A549 (cell line): ENCODE measurements around the gene C21orf58. TPM values are rescaled to one million over a fixed set of nuclear protein-coding genes. Genes with fewer than 3 reads are reported as not detected.

Experiments used
- ATAC-seq, 2 experiments: fragments of 200-7000 bp in 1 of 2; fragments of >200 bp in 1 of 2; cut with Nextera tagmentation in 1 of 2; cut with Tn5 transposase in 1 of 2; 3 replicates each; pipeline versions ENCODE4 v1.8.0 to v1.9.1; 2018 to 2020; ENCODE audit warnings: mild to moderate bottlenecking in 1 of 2, moderate library complexity in 1 of 2
- CTCF ChIA-PET: fragments of 300-600 bp; sonication (Branson Sonifier 250); formaldehyde crosslinking; extraction: SDS; loops from one replicate; lab custom pipeline; 2021; ENCODE audit warnings: antibody characterized with exemption, inconsistent platforms; lab: Yijun Ruan, JAX
- POLR2A ChIA-PET: fragments of 350-600 bp; formaldehyde crosslinking; extraction: SDS; loops from one replicate; lab custom pipeline; 2021; ENCODE audit warnings: antibody characterized with exemption, inconsistent platforms; lab: Yijun Ruan, JAX
- DNase-seq, 2 experiments: peaks; one replicate each; pipeline versions ENCODE4 v3.0.0 to v3.0.0-alpha.2; 2011 to 2016; ENCODE audit warnings: low read depth in 1 of 2, low spot score in 1 of 2
- FAIRE-seq: peaks from 2 replicates; lab custom pipeline; 2011; peaks lifted over from hg19 to GRCh38; lab: Jason Lieb, UNC
- H3K27ac ChIP-seq, 2 experiments: fragments of >200 bp; sonication (Bioruptor Twin); formaldehyde crosslinking; 3 replicates each; pipeline ENCODE4 v1.5.1; 2016 to 2017
- H3K4me1 ChIP-seq: fragments of >200 bp; sonication (Bioruptor Twin); formaldehyde crosslinking; 3 replicates; pipeline ENCODE4 v1.6.1; 2016
- H3K4me2 ChIP-seq: fragments of >200 bp; sonication (Bioruptor Twin); formaldehyde crosslinking; 3 replicates; pipeline ENCODE4 v1.6.1; 2016
- H3K4me3 ChIP-seq: fragments of >200 bp; sonication (Bioruptor Twin); formaldehyde crosslinking; 3 replicates; pipeline ENCODE4 v1.5.1; 2016
- H3K9me3 ChIP-seq: fragments of >200 bp; sonication (Bioruptor Twin); formaldehyde crosslinking; 3 replicates; pipeline ENCODE4 v1.6.1; 2016
- BCL3 ChIP-seq: fragments of >200 bp; sonication (Bioruptor Twin); formaldehyde crosslinking; IDR thresholded peaks from 3 replicates; pipeline ENCODE4 v1.6.1; 2016
- BHLHE40 ChIP-seq: IDR thresholded peaks from 2 replicates; pipeline ENCODE4 v1.6.1; 2012; ENCODE audit warnings: low read depth, low read length, inconsistent platforms
- CBX8 ChIP-seq: fragments of 200-600 bp; sonication (generic); IDR thresholded peaks from 2 replicates; pipeline ENCODE4 v1.6.1; 2016
- CEBPB ChIP-seq, 2 experiments: fragments of >200 bp in 1 of 2; sonication (Bioruptor Twin) in 1 of 2; formaldehyde crosslinking in 1 of 2; IDR thresholded peaks; 2 replicates each; pipeline ENCODE4 v1.6.1; 2012 to 2016
- CHD2 ChIP-seq: fragments of 150-350 bp; IDR thresholded peaks from 2 replicates; pipeline ENCODE4 v1.6.1; 2014; ENCODE audit warnings: low read length; ENCODE audit not compliant: partially characterized antibody
- EHF ChIP-seq: fragments of 250-450 bp; sonication (Bioruptor Pico); IDR thresholded peaks from 2 replicates; pipeline ENCODE4 v1.5.0; 2020; ENCODE audit warnings: mild to moderate bottlenecking
- EP300 ChIP-seq, 2 experiments: fragments of >200 bp; sonication (Bioruptor Twin); formaldehyde crosslinking; IDR thresholded peaks; 2 replicates in 1 of 2; 3 replicates in 1 of 2; pipeline ENCODE4 v1.6.1; 2016 to 2017
- ESRRA ChIP-seq: fragments of 150-350 bp; IDR thresholded peaks from 2 replicates; pipeline ENCODE4 v1.6.1; 2014; ENCODE audit warnings: mild to moderate bottlenecking, low read length, borderline replicate concordance
- FOSL2 ChIP-seq, 2 experiments: fragments of 450-650 bp in 1 of 2; fragments of >200 bp in 1 of 2; sonication (Bioruptor Twin) in 1 of 2; formaldehyde crosslinking; IDR thresholded peaks; 2 replicates each; pipeline versions ENCODE4 v1.5.0 to v1.6.1; 2016 to 2020; ENCODE audit warnings: mild to moderate bottlenecking in 1 of 2, moderate library complexity in 1 of 2
- FOXS1 ChIP-seq: fragments of 250-450 bp; sonication (Bioruptor Pico); IDR thresholded peaks from 2 replicates; pipeline ENCODE4 v1.5.0; 2020; ENCODE audit warnings: mild to moderate bottlenecking, moderate library complexity
- HES2 ChIP-seq: fragments of >200 bp; sonication (Bioruptor Twin); formaldehyde crosslinking; IDR thresholded peaks from 2 replicates; pipeline ENCODE4 v1.6.1; 2016
- HOXA7 ChIP-seq: fragments of 250-450 bp; sonication (Bioruptor Pico); IDR thresholded peaks from 2 replicates; pipeline ENCODE4 v1.5.0; 2020; ENCODE audit warnings: mild to moderate bottlenecking, moderate library complexity
- HOXB13 ChIP-seq: fragments of 250-450 bp; sonication (Bioruptor Pico); IDR thresholded peaks from 2 replicates; pipeline ENCODE4 v1.5.0; 2020; ENCODE audit warnings: low read depth, mild to moderate bottlenecking, moderate library complexity
- HOXB5 ChIP-seq: fragments of 250-450 bp; sonication (Bioruptor Pico); IDR thresholded peaks from 2 replicates; pipeline ENCODE4 v1.5.0; 2020; ENCODE audit warnings: mild to moderate bottlenecking, moderate library complexity
- JUNB ChIP-seq: fragments of >200 bp; sonication (Bioruptor Twin); formaldehyde crosslinking; IDR thresholded peaks from 2 replicates; pipeline ENCODE4 v1.6.1; 2016
- KDM5A ChIP-seq: fragments of 200-600 bp; sonication (generic); IDR thresholded peaks from 2 replicates; pipeline ENCODE4 v1.6.1; 2016; ENCODE audit warnings: antibody characterized with exemption, mild to moderate bottlenecking
- MAZ ChIP-seq: fragments of 150-350 bp; IDR thresholded peaks from 2 replicates; pipeline ENCODE4 v1.6.1; 2014; ENCODE audit warnings: antibody characterized with exemption, low read depth, low read length, borderline replicate concordance
- NFE2L2 ChIP-seq: fragments of 150-350 bp; conservative IDR thresholded peaks from 2 replicates; pipeline ENCODE4 v1.6.1; 2014; ENCODE audit warnings: low read length
- NPAS2 ChIP-seq: fragments of 250-450 bp; sonication (Bioruptor Pico); IDR thresholded peaks from 2 replicates; pipeline ENCODE4 v1.8.0; 2022; ENCODE audit warnings: mild to moderate bottlenecking, moderate library complexity, borderline replicate concordance
- POLR2A ChIP-seq: IDR thresholded peaks from 2 replicates; pipeline ENCODE4 v1.6.1; 2012; ENCODE audit warnings: mild to moderate bottlenecking, low read length
- POLR2AphosphoS2 ChIP-seq: conservative IDR thresholded peaks from 2 replicates; pipeline ENCODE4 v1.6.1; 2012; ENCODE audit warnings: low read length, improper control_type of control experiment, inconsistent platforms
- RAD21 ChIP-seq, 2 experiments: fragments of >200 bp in 1 of 2; sonication (Bioruptor Twin) in 1 of 2; formaldehyde crosslinking in 1 of 2; IDR thresholded peaks in 1 of 2; conservative IDR thresholded peaks in 1 of 2; 2 replicates in 1 of 2; 3 replicates in 1 of 2; pipeline ENCODE4 v1.6.1; 2012 to 2018; ENCODE audit warnings: inconsistent platforms in 1 of 2
- USF2 ChIP-seq: fragments of 450-650 bp; IDR thresholded peaks from 2 replicates; pipeline ENCODE4 v1.6.1; 2014; ENCODE audit warnings: antibody characterized with exemption
- ZC3H11A ChIP-seq: fragments of 450-650 bp; IDR thresholded peaks from 2 replicates; pipeline ENCODE4 v1.6.1; 2014; ENCODE audit warnings: antibody characterized with exemption, mild to moderate bottlenecking
- ZSCAN20 ChIP-seq: fragments of 250-450 bp; sonication (Bioruptor Pico); IDR thresholded peaks from 2 replicates; pipeline ENCODE4 v1.8.0; 2022; ENCODE audit warnings: mild to moderate bottlenecking, moderate library complexity
- WGBS: methylation state at CpG from one replicate; pipeline ENCODE4 v1.1.6; 2017; ENCODE audit errors: missing lambda C conversion rate; 5-methylcytosine and 5-hydroxymethylcytosine counted together
- polyA plus RNA-seq, 4 experiments: library from polyadenylated mRNA; depleted of rRNA in 3 of 4; stranded (reverse); fragments of >200 nt; fragmentation: RNase III in 1 of 4; extraction: RNeasy Plus Mini Kit Qiagen cat#74134 plus additional on column Dnase treatment in 1 of 4; gene quantifications; 2 replicates in 3 of 4; 3 replicates in 1 of 4; pipeline ENCODE4 v1.2.3, GENCODE V29; 2011 to 2017
- TF ChIP-seq, protein P1 (sequence below): IDR thresholded peaks from 2 replicates; pipeline ENCODE4 v1.6.1; 2012; ENCODE audit warnings: low read depth, borderline replicate concordance
- TF ChIP-seq, protein P2 (sequence below): fragments of 250-450 bp; sonication (Bioruptor Pico); IDR thresholded peaks from 2 replicates; pipeline ENCODE4 v1.5.0; 2020; ENCODE audit warnings: low read depth, mild to moderate bottlenecking, moderate library complexity
- TF ChIP-seq, protein P3 (sequence below): fragments of 250-450 bp; sonication (Bioruptor Pico); IDR thresholded peaks from 2 replicates; pipeline ENCODE4 v1.5.0; 2021; ENCODE audit warnings: mild to moderate bottlenecking, moderate library complexity, borderline replicate concordance
- TF ChIP-seq, protein P4 (sequence below): IDR thresholded peaks from 2 replicates; pipeline ENCODE4 v1.6.1; 2012
- TF ChIP-seq, protein P5 (sequence below): fragments of >200 bp; sonication (Bioruptor Twin); formaldehyde crosslinking; IDR thresholded peaks from 3 replicates; pipeline ENCODE4 v1.5.1; 2016

The C21orf58 gene
- polyA plus RNA-seq, 2 of the 4 experiments (the other 2 are of a cell fraction), result 3.2 to 8.5 TPM

DNA sequence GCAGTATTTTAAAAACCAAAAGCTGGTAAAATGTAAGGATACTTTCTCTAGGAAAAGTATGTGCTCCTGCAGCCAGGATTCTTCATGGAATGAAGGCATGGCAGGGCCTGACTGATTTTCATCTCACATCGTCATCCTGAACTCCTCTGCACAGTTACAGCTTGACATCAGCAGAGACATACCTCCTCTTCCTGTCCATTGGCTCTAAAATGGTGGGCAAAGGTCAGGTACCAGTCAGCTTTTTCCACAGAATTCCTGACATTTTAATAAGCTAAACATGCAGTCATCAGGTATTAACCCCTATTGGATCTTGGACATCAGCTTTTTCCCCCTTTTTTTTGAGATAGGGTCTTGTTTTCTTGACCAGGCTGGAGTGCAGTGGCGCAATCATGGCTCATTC lies 6.1 kb upstream of the C21orf58 start:
- ChIA-PET CTCF (interaction anchor here (1.2 kb wide), 1 partner anchor 19 kb away, joined by 3 read pairs; no protein-coding TSS in a partner anchor), POLR2A (no interaction called here)
- WGBS, result 92% methylated on average over 2 of the region's 2 CpGs
- FAIRE-seq, result no peak
- peaks cover 10% of the 10 kb centered on the region for H3K4me1 ChIP-seq
- H3K9me3 ChIP-seq, result no peaks in the 10 kb centered on the region
- no peak overlapping the region for H3K4me3 ChIP-seq
- TF ChIP-seq POLR2AphosphoS2, result no peak
- TF ChIP-seq POLR2A, result no peak
- no peak for TF ChIP-seq FOXS1
- TF ChIP-seq EHF (CRISPR knock-in tag), result no peak
- TF ChIP-seq HOXA7 (CRISPR knock-in tag), result no peak
- TF ChIP-seq RAD21 (conservative IDR thresholded peaks at IDR 0.05 in 1 of 2, IDR thresholded peaks at IDR 0.05 in 1 of 2), result no peak
- no peak for TF ChIP-seq HOXB13 (CRISPR knock-in tag)
- no peak for TF ChIP-seq JUNB
- no peak for TF ChIP-seq HES2
- TF ChIP-seq, protein P1, sequence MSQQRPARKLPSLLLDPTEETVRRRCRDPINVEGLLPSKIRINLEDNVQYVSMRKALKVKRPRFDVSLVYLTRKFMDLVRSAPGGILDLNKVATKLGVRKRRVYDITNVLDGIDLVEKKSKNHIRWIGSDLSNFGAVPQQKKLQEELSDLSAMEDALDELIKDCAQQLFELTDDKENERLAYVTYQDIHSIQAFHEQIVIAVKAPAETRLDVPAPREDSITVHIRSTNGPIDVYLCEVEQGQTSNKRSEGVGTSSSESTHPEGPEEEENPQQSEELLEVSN, result no peak
- no peak for TF ChIP-seq HOXB5 (CRISPR knock-in tag)
- TF ChIP-seq BHLHE40, result no peak
- TF ChIP-seq ESRRA, result no peak
- TF ChIP-seq CBX8, result no peak
- no peak overlapping the region for H3K4me2 ChIP-seq
- ATAC-seq, result no peak
- DNase-seq, result no peak
- H3K27ac ChIP-seq, result no peak overlapping the region

DNA sequence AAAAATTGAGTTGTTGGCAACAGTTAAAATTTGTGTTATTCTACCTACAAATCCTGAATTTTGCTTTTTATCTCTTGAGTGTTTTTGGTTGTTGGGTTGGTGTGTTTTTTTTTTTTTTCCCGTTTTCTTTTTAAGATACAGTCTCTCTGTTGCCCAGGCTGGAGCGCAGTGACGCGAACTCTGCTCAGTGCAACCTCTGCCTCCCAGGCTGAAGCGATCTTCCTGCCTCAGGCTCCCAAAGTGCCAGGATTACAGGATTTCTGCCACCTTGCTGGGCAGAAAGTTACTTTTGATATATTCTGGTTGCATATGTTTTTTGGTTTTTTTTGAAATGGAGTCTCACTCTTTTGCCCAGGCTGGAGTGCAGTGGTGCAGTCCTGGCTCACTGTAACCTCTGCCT lies 4.5 kb upstream of the C21orf58 start:
- DNase-seq, result no peak
- no peak for FAIRE-seq
- CTCF ChIA-PET, result interaction anchor here (1.0 kb wide), 1 partner anchor 20 kb away, joined by 7 read pairs; no protein-coding TSS in a partner anchor
- 71% methylated on average over 5 of the region's 5 CpGs for WGBS
- no peak for TF ChIP-seq MAZ
- TF ChIP-seq ZSCAN20, result no peak
- TF ChIP-seq, protein P2, sequence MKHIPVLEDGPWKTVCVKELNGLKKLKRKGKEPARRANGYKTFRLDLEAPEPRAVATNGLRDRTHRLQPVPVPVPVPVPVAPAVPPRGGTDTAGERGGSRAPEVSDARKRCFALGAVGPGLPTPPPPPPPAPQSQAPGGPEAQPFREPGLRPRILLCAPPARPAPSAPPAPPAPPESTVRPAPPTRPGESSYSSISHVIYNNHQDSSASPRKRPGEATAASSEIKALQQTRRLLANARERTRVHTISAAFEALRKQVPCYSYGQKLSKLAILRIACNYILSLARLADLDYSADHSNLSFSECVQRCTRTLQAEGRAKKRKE (CRISPR knock-in tag), result no peak
- TF ChIP-seq, protein P3, sequence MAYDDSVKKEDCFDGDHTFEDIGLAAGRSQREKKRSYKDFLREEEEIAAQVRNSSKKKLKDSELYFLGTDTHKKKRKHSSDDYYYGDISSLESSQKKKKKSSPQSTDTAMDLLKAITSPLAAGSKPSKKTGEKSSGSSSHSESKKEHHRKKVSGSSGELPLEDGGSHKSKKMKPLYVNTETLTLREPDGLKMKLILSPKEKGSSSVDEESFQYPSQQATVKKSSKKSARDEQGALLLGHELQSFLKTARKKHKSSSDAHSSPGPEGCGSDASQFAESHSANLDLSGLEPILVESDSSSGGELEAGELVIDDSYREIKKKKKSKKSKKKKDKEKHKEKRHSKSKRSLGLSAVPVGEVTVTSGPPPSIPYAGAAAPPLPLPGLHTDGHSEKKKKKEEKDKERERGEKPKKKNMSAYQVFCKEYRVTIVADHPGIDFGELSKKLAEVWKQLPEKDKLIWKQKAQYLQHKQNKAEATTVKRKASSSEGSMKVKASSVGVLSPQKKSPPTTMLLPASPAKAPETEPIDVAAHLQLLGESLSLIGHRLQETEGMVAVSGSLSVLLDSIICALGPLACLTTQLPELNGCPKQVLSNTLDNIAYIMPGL, result no peak
- TF ChIP-seq POLR2A, result no peak
- TF ChIP-seq NFE2L2, result no peak
- TF ChIP-seq, protein P4, sequence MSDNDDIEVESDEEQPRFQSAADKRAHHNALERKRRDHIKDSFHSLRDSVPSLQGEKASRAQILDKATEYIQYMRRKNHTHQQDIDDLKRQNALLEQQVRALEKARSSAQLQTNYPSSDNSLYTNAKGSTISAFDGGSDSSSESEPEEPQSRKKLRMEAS, result no peak
- no peak for TF ChIP-seq USF2
- no peak for TF ChIP-seq CHD2
- TF ChIP-seq FOSL2 (IDR thresholded peaks at IDR 0.05), result no peak
- TF ChIP-seq FOSL2 (CRISPR knock-in tag; IDR thresholded peaks at IDR 0.05), result no peak
- TF ChIP-seq EP300 (IDR thresholded peaks at IDR 0.05), result no peak
- TF ChIP-seq, protein P5, sequence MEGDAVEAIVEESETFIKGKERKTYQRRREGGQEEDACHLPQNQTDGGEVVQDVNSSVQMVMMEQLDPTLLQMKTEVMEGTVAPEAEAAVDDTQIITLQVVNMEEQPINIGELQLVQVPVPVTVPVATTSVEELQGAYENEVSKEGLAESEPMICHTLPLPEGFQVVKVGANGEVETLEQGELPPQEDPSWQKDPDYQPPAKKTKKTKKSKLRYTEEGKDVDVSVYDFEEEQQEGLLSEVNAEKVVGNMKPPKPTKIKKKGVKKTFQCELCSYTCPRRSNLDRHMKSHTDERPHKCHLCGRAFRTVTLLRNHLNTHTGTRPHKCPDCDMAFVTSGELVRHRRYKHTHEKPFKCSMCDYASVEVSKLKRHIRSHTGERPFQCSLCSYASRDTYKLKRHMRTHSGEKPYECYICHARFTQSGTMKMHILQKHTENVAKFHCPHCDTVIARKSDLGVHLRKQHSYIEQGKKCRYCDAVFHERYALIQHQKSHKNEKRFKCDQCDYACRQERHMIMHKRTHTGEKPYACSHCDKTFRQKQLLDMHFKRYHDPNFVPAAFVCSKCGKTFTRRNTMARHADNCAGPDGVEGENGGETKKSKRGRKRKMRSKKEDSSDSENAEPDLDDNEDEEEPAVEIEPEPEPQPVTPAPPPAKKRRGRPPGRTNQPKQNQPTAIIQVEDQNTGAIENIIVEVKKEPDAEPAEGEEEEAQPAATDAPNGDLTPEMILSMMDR, result no peak
- no peak for TF ChIP-seq NPAS2 (CRISPR knock-in tag)
- no peak for TF ChIP-seq KDM5A
- TF ChIP-seq BCL3, result no peak
- no peak for TF ChIP-seq ZC3H11A
- no peak for TF ChIP-seq CEBPB (IDR thresholded peaks at IDR 0.05)
- TF ChIP-seq, all 56 proteins: peak for 0
- POLR2A ChIA-PET, result no interaction called here
- Histone ChIP-seq H3K9me3 (no peaks in the 10 kb centered on the region), H3K4me2 (no peak overlapping the region), H3K4me1 (peaks cover 10% of the 10 kb centered on the region), H3K27ac (no peak overlapping the region), H3K4me3 (no peak overlapping the region)
- ATAC-seq, result no peak
